Neural cell (in vitro differentiated cells): ENCODE results near the gene DLL1. TPM values are rescaled to one million over a fixed set of nuclear protein-coding genes. Genes with fewer than 3 reads are reported as not detected.

Experiments
- H2AFZ ChIP-seq: fragments of 200-600, 300-800 bp; sonication (generic), shearing (Covaris generic); 2 replicates; pipeline ENCODE4 v1.6.0; 2014; ENCODE audit warnings: low read depth, mild to moderate bottlenecking, antibody characterized with exemption, low read length, moderate library complexity
- H3F3A ChIP-seq: fragments of 200-600 bp; shearing (Covaris generic); 2 replicates; pipeline ENCODE4 v1.6.1; 2016; ENCODE audit warnings: mild to moderate bottlenecking, moderate library complexity, mixed read lengths, antibody characterized with exemption, low read length; ENCODE audit not compliant: insufficient read depth, poor library complexity, severe bottlenecking
- H3K27ac ChIP-seq: fragments of 200-600, 300-800 bp; sonication (generic), shearing (Covaris generic); 2 replicates; pipeline ENCODE4 v1.5.1; 2014; ENCODE audit warnings: mild to moderate bottlenecking, low read length, moderate library complexity
- H3K27me3 ChIP-seq: fragments of 300-800, 200-600 bp; sonication (generic), shearing (Covaris generic); 2 replicates; pipeline ENCODE4 v1.6.0; 2014; ENCODE audit warnings: mild to moderate bottlenecking, low read depth, low read length, moderate library complexity; ENCODE audit not compliant: insufficient read depth
- H3K36me3 ChIP-seq: fragments of 300-800, 200-600 bp; sonication (generic), shearing (Covaris generic); 2 replicates; pipeline ENCODE4 v1.5.1; 2014; ENCODE audit warnings: mild to moderate bottlenecking, antibody characterized with exemption, low read length, moderate library complexity; ENCODE audit not compliant: insufficient read depth
- H3K4me2 ChIP-seq: fragments of 300-800, 200-600 bp; sonication (generic), shearing (Covaris generic); 2 replicates; pipeline ENCODE4 v1.6.0; 2014; ENCODE audit warnings: mild to moderate bottlenecking, low read length
- H3K4me3 ChIP-seq: fragments of 300-800, 200-600 bp; sonication (generic), shearing (Covaris generic); 2 replicates; pipeline ENCODE4 v1.5.1; 2014; ENCODE audit warnings: mild to moderate bottlenecking, low read length, moderate library complexity
- H3K79me2 ChIP-seq: fragments of 200-600 bp; shearing (Covaris generic); replicated peaks from 2 replicates; pipeline ENCODE4 v1.6.0; 2014; ENCODE audit warnings: mild to moderate bottlenecking, low read length, moderate library complexity; ENCODE audit not compliant: insufficient read depth
- H3K9ac ChIP-seq: fragments of 300-800, 200-600 bp; sonication (generic), shearing (Covaris generic); 2 replicates; pipeline ENCODE4 v1.6.1; 2016; ENCODE audit warnings: mild to moderate bottlenecking, low read length, mixed read lengths
- H3K9me2 ChIP-seq: fragments of 200-600 bp; shearing (Covaris generic); 2 replicates; pipeline ENCODE4 v1.6.1; 2016; ENCODE audit warnings: mild to moderate bottlenecking, low read length, mixed read lengths; ENCODE audit not compliant: insufficient read depth
- H3K9me3 ChIP-seq: fragments of 200-600, 300-800 bp; sonication (generic), shearing (Covaris generic); 2 replicates; pipeline ENCODE4 v1.6.1; 2016; ENCODE audit warnings: mild to moderate bottlenecking, mixed run types, low read length, moderate library complexity, mixed read lengths
- H4K20me1 ChIP-seq: fragments of 200-600 bp; shearing (Covaris generic); 2 replicates; pipeline ENCODE4 v1.6.1; 2016; ENCODE audit warnings: mild to moderate bottlenecking, mixed run types; ENCODE audit not compliant: insufficient read depth
- CTCF ChIP-seq: fragments of 450-650 bp; IDR thresholded peaks from 2 replicates; pipeline ENCODE4 v1.5.1; 2014; ENCODE audit warnings: antibody characterized with exemption, mild to moderate bottlenecking, moderate library complexity; ENCODE audit not compliant: poor library complexity, severe bottlenecking
- EP300 ChIP-seq: fragments of 450-650 bp; conservative IDR thresholded peaks from 2 replicates; pipeline ENCODE4 v1.6.1; 2014; ENCODE audit warnings: antibody characterized with exemption, mild to moderate bottlenecking, moderate library complexity; ENCODE audit not compliant: poor library complexity, severe bottlenecking
- EZH2 ChIP-seq: fragments of 200-600, 300-800 bp; shearing (Covaris generic), sonication (generic); IDR thresholded peaks from 2 replicates; pipeline ENCODE4 v1.6.1; 2014; ENCODE audit warnings: antibody characterized with exemption, low read length, borderline replicate concordance, mild to moderate bottlenecking; ENCODE audit not compliant: insufficient read depth, poor library complexity, severe bottlenecking
- MXI1 ChIP-seq: fragments of 450-650 bp; conservative IDR thresholded peaks from 2 replicates; pipeline ENCODE4 v1.6.1; 2014; ENCODE audit warnings: antibody characterized with exemption, mild to moderate bottlenecking; ENCODE audit not compliant: poor library complexity, severe bottlenecking
- POLR2AphosphoS5 ChIP-seq: IDR thresholded peaks from 2 replicates; pipeline ENCODE4 v1.6.1; 2012
- RAD21 ChIP-seq: fragments of 450-650 bp; conservative IDR thresholded peaks from 2 replicates; pipeline ENCODE4 v1.6.1; 2014; ENCODE audit warnings: antibody characterized with exemption, mild to moderate bottlenecking, moderate library complexity
- REST ChIP-seq: IDR thresholded peaks from 2 replicates; pipeline ENCODE4 v1.6.1; 2012; ENCODE audit warnings: borderline replicate concordance
- SMC3 ChIP-seq: fragments of 450-650 bp; conservative IDR thresholded peaks from 2 replicates; pipeline ENCODE4 v1.6.1; 2014; ENCODE audit warnings: antibody characterized with exemption, mild to moderate bottlenecking, moderate library complexity; ENCODE audit not compliant: poor library complexity
- TAF1 ChIP-seq: IDR thresholded peaks from 2 replicates; pipeline ENCODE4 v1.6.1; 2012; ENCODE audit warnings: low read depth
- polyA plus RNA-seq: library from polyadenylated mRNA; depleted of rRNA; stranded (reverse); fragments of >200 nt; gene quantifications from 2 replicates; pipeline ENCODE4 v1.2.3, GENCODE V29; 2014

Gene DLL1
- polyA plus RNA-seq, 1 donor from 2014 or later, result 26.1 TPM

GRCh38 chr6:170276369-170277057, 14.4 kb downstream of the DLL1 start:
- H3F3A ChIP-seq, result no peaks in the 10 kb centered on the region
- H3K9me2 ChIP-seq, result no peaks in the 10 kb centered on the region
- H3K27me3 ChIP-seq, result no peaks in the 10 kb centered on the region
- TF ChIP-seq POLR2AphosphoS5 (no peak), MXI1 (no peak), EZH2 (no peak), CTCF (no peak), TAF1 (no peak), SMC3 (no peak), REST (no peak), EP300 (no peak), RAD21 (no peak)
- H4K20me1 ChIP-seq, result no peaks in the 10 kb centered on the region
- no peak overlapping the region for H3K9ac ChIP-seq
- H3K36me3 ChIP-seq, result no peaks in the 10 kb centered on the region
- H3K4me2 ChIP-seq, result no peak overlapping the region
- no peaks in the 10 kb centered on the region for H3K79me2 ChIP-seq
- H3K4me3 ChIP-seq, result no peak overlapping the region
- no peak overlapping the region for H2AFZ ChIP-seq
- H3K9me3 ChIP-seq, result no peaks in the 10 kb centered on the region
- H3K27ac ChIP-seq, result no peak overlapping the region

DNA sequence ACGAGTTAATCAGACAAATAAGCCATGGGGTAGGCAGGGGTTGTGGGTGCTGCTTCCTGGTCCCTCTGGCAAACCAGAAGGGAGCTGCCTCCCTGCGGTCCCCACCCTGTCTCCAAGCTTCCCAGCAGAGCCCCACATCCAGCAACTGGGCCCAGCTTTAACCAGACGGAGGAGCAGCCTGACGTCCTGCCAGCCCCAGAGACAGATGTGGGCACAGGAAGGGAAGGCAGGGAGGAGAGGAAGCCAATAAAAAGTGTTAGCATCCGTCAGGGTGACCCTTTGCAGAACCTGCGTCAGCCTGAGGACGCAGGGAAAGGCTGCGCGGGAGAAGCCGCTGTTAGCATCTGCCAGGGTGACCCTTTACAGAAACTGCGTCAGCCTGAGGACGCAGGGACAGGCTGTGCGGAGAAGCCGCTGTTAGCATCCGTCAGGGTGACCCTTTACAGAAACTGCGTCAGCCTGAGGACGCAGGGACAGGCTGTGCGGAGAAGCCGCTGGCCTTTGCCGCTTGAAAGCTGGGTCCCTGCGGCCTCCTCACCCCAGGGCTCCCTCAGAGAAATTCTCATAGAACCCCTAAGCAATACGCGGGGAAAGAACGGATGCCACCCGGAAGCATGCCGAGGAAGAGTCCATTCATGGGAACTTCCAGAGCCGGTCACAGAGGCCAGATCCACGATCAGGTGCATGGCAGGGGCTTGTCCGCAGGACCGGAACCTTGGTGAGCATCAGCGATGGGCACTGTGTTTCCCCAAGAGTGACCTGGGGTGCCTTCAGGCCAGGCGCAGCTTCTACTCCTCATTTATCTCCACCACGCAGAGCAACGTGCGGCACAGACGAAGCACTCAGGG, 15.9 kb downstream of the DLL1 start:
- H3K4me3 ChIP-seq, result no peak overlapping the region
- H3K27me3 ChIP-seq, result no peaks in the 10 kb centered on the region
- no peak overlapping the region for H3K27ac ChIP-seq
- no peak overlapping the region for H2AFZ ChIP-seq
- no peaks in the 10 kb centered on the region for H3K36me3 ChIP-seq
- no peak overlapping the region for H3K4me2 ChIP-seq
- no peak overlapping the region for H3K9ac ChIP-seq
- H3F3A ChIP-seq, result no peaks in the 10 kb centered on the region
- no peaks in the 10 kb centered on the region for H3K9me2 ChIP-seq
- no peaks in the 10 kb centered on the region for H3K79me2 ChIP-seq
- no peaks in the 10 kb centered on the region for H3K9me3 ChIP-seq
- no peak for TF ChIP-seq SMC3
- no peak for TF ChIP-seq POLR2AphosphoS5
- TF ChIP-seq EZH2, result no peak
- no peak for TF ChIP-seq REST
- TF ChIP-seq RAD21, result no peak
- no peak for TF ChIP-seq EP300
- no peak for TF ChIP-seq CTCF
- no peak for TF ChIP-seq TAF1
- TF ChIP-seq MXI1, result no peak
- no peaks in the 10 kb centered on the region for H4K20me1 ChIP-seq
